ENCODE results near the gene USP10.

The USP10 gene

DNA sequence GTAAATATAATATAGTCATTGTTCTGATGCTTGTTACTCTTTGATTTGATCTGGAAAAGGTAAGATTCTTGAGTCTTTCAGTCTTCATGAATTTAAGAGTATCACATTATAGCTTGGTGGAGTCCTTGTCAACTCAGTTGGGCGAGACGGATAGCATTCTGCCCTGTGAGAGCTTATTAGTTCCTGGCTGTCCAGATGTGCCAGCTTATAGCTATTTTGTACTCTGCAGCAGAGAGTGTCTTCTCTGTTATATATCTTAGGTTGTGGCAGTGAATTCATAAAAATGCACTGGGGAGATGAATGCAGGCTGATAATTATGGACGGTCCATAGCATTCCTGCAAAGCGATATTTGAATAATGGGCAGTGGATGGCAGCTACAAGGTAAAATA, 69.0 kb downstream of the USP10 start:
- Histone ChIP-seq H3K27ac (ENCODE audit: extremely low read depth, low read depth, low read length) (no peak overlapping the region), H3K36me3 (ENCODE audit: control insufficient read depth in 2 of 2, insufficient read depth in 1 of 2, low read length in 2 of 2) (peaks cover 17 to 84% of the 10 kb centered on the region in 2 experiments), H3K4me1 (ENCODE audit: control insufficient read depth, insufficient read depth, low read length) (no peaks in the 10 kb centered on the region), H3K4me3 (ENCODE audit: low read depth, low read length) (no peak overlapping the region), H3K9me3 (ENCODE audit: control insufficient read depth, insufficient read depth, low read depth, low read length) (no peaks in the 10 kb centered on the region)
- ChIA-PET CTCF (interaction anchor here (0.7 to 2.5 kb wide), 5 partner anchors 14 to 202 kb away, joined by 3 to 13 read pairs (median 4); no protein-coding TSS in a partner anchor), POLR2A (no interaction called here)
- TF ChIP-seq, protein P1, sequence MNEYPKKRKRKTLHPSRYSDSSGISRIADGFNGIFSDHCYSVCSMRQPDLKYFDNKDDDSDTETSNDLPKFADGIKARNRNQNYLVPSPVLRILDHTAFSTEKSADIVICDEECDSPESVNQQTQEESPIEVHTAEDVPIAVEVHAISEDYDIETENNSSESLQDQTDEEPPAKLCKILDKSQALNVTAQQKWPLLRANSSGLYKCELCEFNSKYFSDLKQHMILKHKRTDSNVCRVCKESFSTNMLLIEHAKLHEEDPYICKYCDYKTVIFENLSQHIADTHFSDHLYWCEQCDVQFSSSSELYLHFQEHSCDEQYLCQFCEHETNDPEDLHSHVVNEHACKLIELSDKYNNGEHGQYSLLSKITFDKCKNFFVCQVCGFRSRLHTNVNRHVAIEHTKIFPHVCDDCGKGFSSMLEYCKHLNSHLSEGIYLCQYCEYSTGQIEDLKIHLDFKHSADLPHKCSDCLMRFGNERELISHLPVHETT (tag by site-specific recombination; IDR thresholded peaks at IDR 0.05) = no peak
- no peak for TF ChIP-seq TCF7L2 (IDR thresholded peaks at IDR 0.05; ENCODE audit: borderline replicate concordance, low read depth, low read length)

DNA sequence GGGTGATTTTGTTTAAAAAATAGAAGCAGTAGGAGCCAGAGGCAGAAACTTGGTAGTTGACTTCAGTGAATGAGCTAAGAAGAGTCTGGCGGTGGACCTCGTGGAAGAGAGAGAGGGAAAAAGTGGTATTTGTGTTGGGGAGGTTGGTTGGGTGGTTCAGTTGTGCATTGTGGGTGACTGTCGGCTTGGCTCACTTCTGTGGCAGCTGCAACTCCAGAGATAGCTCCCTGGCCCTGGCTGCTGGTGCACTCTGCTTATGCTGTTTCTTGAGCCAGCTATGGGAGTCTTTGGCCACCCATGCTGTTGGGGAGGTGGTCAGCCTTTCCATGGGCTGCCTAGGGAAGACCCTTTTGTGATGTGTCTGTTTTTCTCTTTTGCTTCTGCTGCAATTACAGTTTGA, 69.6 kb downstream of the USP10 start:
- Histone ChIP-seq H3K4me1 (ENCODE audit: control insufficient read depth, insufficient read depth, low read length) (no peaks in the 10 kb centered on the region), H3K9me3 (ENCODE audit: control insufficient read depth, insufficient read depth, low read depth, low read length) (no peaks in the 10 kb centered on the region), H3K27ac (ENCODE audit: extremely low read depth, low read depth, low read length) (no peak overlapping the region), H3K4me3 (ENCODE audit: low read depth, low read length) (no peak overlapping the region), H3K36me3 (ENCODE audit: control insufficient read depth in 2 of 2, insufficient read depth in 1 of 2, low read length in 2 of 2) (peaks cover 18 to 84% of the 10 kb centered on the region in 2 experiments)
- POLR2A ChIA-PET = no interaction called here
- CTCF ChIA-PET = interaction anchor here (1.2 to 2.5 kb wide), 3 partner anchors 15 to 202 kb away, joined by 4 to 13 read pairs (median 6); no protein-coding TSS in a partner anchor
- TF ChIP-seq ZFP37 (tag by site-specific recombination; IDR thresholded peaks at IDR 0.05) = no peak
- no peak for TF ChIP-seq OVOL3 (tag by site-specific recombination; IDR thresholded peaks at IDR 0.05)
- no peak for TF ChIP-seq KLF9 (tag by site-specific recombination; IDR thresholded peaks at IDR 0.05; ENCODE audit: low read depth)
- TF ChIP-seq MYNN (tag by site-specific recombination; IDR thresholded peaks at IDR 0.05; ENCODE audit: borderline replicate concordance) = no peak
- TF ChIP-seq KLF8 (tag by site-specific recombination; IDR thresholded peaks at IDR 0.05) = no peak
- TF ChIP-seq ZNF202 (tag by site-specific recombination; IDR thresholded peaks at IDR 0.05; ENCODE audit: borderline replicate concordance) = no peak
- TF ChIP-seq ZNF239 (tag by site-specific recombination; IDR thresholded peaks at IDR 0.05) = no peak
- TF ChIP-seq, protein P2, sequence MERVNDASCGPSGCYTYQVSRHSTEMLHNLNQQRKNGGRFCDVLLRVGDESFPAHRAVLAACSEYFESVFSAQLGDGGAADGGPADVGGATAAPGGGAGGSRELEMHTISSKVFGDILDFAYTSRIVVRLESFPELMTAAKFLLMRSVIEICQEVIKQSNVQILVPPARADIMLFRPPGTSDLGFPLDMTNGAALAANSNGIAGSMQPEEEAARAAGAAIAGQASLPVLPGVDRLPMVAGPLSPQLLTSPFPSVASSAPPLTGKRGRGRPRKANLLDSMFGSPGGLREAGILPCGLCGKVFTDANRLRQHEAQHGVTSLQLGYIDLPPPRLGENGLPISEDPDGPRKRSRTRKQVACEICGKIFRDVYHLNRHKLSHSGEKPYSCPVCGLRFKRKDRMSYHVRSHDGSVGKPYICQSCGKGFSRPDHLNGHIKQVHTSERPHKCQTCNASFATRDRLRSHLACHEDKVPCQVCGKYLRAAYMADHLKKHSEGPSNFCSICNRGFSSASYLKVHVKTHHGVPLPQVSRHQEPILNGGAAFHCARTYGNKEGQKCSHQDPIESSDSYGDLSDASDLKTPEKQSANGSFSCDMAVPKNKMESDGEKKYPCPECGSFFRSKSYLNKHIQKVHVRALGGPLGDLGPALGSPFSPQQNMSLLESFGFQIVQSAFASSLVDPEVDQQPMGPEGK (tag by site-specific recombination; IDR thresholded peaks at IDR 0.05) = no peak
- no peak for TF ChIP-seq ZNF777 (tag by site-specific recombination; IDR thresholded peaks at IDR 0.05; ENCODE audit: borderline replicate concordance)
- no peak for TF ChIP-seq ZNF501 (tag by site-specific recombination; IDR thresholded peaks at IDR 0.05)
- TF ChIP-seq ZNF140 (tag by site-specific recombination; IDR thresholded peaks at IDR 0.05) = no peak
- TF ChIP-seq ZNF76 (tag by site-specific recombination; IDR thresholded peaks at IDR 0.05; ENCODE audit: borderline replicate concordance, low read depth) = no peak
- TF ChIP-seq KLF7 (tag by site-specific recombination; IDR thresholded peaks at IDR 0.05; ENCODE audit: borderline replicate concordance) = no peak
- TF ChIP-seq SP2 (tag by site-specific recombination; IDR thresholded peaks at IDR 0.05) = no peak
- TF ChIP-seq, protein P3, sequence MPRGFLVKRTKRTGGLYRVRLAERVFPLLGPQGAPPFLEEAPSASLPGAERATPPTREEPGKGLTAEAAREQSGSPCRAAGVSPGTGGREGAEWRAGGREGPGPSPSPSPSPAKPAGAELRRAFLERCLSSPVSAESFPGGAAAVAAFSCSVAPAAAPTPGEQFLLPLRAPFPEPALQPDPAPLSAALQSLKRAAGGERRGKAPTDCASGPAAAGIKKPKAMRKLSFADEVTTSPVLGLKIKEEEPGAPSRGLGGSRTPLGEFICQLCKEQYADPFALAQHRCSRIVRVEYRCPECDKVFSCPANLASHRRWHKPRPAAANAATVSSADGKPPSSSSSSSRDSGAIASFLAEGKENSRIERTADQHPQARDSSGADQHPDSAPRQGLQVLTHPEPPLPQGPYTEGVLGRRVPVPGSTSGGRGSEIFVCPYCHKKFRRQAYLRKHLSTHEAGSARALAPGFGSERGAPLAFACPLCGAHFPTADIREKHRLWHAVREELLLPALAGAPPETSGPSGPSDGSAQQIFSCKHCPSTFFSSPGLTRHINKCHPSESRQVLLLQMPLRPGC (tag by site-specific recombination; IDR thresholded peaks at IDR 0.05) = no peak
- no peak for TF ChIP-seq ZNF510 (tag by site-specific recombination; IDR thresholded peaks at IDR 0.05; ENCODE audit: insufficient replicate concordance)
- TF ChIP-seq ZFHX2 (tag by site-specific recombination; conservative IDR thresholded peaks at IDR 0.05) = no peak

Measured in HEK293 (cell line).